GM18508 (cell line): ENCODE results near the gene GK2.

Experiments used
- ATAC-seq: cut with Tn5 transposase; IDR thresholded peaks from one replicate; pipeline ENCODE4 v1.9.1; 2021; ENCODE audit warnings: moderate number of reproducible peaks; ENCODE audit not compliant: insufficient read depth, unreplicated experiment

Gene GK2

DNA sequence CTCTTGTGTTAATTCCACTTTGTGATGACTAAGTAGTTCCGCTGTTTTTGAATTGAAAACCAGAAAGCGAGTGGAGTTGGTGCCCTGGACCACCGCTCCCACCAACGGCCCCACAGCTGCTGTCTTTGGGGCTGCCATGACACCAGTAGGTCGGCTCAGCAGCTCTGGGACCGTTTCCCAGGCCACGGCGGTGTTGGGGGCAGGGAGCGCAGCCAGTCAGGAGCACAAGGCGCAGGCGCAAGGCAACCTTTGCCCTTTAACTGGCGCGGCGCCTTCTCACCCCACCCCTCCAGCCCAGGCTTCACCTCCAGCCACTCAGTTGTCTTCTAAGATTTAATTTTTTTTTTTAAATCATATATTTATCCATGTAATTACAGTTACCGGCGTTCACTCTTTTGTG is at the start of gene GK2:
TSS of gene GK2 (minus strand) at position 166 of the 400 bp plus-strand sequence. CDS start at position 138, 28 bp downstream.
- no peak for ATAC-seq

DNA sequence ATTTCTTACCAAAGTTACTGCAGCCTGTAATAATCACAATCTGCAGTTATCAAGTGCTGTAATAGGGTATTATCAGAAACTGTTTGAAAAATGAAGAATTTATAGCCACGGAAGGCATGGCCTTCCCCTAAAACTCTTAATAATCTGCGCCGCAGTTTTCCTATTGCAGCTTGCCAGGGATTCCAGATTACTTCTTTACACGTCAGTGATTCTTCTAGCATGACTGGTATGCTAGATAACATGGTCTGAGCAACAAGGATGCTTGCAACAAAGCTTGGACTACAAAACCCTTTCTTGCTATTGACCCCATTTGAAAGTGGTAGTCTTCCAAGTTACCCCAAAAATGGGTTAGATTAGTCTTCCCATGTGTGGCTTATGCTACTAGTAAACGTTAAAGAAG is 47.2 kb upstream of the GK2 start:
- ATAC-seq = no peak

DNA sequence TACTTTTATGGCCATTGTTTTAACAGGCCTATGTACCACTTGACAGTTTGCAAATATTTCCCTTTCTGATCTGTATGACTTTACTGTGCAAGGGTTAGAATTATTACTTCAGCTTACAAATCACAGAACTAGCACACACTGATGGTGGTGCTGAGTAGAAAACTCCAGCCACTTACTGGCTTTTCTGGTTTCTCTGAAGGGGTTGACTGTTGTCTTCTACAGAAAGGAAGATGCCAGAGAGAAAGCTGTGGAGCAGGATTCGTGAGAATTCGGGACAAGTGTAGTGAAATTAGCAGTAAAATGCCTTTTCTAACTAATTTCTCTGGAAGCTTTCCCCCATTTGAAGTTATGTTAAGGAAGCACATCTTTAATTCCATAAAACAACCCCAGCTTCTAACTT is 46.6 kb upstream of the GK2 start:
- ATAC-seq = no peak

DNA sequence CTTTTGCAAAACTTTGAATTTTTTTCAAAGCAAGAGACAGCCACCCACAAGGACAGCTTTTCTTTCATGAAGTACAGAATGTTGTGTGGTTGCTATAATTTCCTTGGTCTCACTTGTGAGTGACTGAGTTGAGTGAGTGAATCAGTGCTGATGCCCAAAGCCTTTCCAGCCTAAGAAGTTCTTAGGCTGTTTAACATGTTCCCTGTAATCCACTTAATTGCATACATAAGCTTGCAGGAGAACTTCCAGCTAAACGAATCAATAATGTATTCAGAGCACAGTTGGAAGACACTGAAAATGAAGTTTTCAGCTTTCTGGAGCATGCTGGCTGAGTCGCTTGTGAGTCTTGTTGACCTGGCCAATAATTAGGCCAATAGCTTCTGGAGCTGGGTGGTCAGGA is 42.0 kb upstream of the GK2 start:
- no peak for ATAC-seq

DNA sequence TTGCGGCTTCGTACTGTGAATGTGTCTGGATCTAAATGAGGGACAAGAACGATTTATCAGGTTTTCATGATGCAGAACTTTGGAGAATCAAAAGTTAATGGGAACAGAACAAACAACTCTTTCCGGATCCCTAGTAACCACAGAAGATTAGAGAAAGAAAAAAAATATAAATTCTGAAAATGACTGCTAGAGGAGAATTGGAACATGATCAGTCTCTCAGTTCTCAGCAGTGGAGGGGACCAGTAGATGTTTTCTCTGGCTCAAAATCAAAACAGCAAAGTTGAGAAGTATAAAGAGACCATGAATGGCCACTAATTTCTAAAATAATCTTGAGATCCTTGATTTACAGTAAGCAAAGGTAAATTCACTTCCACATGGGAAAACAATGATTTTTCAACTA is 38.1 kb upstream of the GK2 start:
- no peak for ATAC-seq

DNA sequence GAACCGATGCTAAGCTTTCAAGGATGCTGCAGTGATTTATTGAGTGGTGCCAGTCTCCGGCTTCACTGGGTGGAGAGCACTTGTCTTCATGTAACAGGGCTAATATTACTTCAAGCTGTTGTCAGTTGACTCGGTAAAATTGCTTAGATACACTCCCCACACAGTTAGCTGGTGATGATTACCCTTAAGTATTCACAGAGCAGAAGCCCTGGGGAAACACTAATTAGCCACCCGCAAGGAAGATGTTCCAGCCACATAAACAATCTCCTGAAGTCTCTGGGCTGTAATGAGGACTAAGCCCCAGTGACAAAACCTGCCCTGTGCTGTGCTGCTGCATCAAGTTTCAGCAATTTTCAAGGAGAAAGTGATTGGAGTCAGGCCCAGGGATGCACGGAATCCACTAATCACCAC is 37.3 kb upstream of the GK2 start:
- ATAC-seq = no peak

DNA sequence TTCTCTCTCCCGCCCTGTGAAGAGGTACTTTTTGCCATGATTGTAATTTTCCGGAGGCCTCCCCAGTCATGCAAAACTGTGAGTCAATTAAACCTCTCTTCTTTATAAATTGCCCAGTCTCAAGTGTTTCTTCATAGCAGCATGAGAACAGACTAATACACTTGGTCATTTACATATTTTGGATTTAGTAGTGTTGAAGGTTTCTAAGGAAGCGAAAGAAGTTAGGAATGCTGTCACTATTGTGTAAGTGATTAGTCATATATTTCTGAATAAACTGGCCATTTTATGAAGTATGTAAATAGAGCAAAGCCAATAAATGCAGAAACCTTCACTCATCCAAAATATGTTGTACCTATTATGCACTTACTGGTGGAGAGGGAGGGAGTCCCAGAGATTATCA is 34.4 kb upstream of the GK2 start:
- no peak for ATAC-seq

DNA sequence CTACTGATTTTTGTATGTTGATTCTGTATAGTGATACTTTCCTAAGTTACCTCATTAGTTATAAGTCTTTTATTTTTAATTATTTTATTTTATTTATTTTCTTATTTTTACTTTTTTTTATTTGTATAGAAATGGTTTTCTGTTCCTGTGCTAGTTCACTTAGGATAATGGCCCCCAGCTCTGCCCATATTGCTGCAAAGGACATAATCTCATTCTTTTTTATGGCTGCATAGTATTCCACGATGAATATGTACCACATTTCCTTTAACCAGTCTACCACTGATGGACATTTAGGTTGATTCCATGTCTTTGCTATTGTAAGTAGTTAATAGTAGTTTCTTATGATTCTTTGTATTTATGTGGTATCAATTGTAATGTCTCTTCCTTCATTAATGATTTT is 31.5 kb upstream of the GK2 start:
- ATAC-seq = no peak

DNA sequence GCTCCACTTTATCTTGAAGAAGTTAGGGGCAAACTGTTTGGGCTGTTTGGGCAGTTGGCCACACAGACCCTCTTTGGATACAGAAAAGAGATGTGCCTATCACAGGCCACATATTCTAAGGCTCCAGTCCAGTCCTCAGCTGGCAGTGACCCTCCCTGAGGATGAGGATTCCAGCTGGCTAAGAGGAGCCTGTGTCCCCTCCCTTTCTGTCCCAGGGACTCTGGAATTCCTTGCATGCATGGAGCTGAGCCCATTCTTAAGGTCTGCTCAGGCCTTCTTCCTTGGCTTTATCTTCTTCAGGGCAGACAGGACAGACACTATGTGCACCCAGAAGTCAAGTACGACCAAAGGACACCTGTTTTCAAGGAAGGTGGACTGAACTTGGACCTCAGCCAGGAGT is 23.8 kb upstream of the GK2 start:
- no peak for ATAC-seq

DNA sequence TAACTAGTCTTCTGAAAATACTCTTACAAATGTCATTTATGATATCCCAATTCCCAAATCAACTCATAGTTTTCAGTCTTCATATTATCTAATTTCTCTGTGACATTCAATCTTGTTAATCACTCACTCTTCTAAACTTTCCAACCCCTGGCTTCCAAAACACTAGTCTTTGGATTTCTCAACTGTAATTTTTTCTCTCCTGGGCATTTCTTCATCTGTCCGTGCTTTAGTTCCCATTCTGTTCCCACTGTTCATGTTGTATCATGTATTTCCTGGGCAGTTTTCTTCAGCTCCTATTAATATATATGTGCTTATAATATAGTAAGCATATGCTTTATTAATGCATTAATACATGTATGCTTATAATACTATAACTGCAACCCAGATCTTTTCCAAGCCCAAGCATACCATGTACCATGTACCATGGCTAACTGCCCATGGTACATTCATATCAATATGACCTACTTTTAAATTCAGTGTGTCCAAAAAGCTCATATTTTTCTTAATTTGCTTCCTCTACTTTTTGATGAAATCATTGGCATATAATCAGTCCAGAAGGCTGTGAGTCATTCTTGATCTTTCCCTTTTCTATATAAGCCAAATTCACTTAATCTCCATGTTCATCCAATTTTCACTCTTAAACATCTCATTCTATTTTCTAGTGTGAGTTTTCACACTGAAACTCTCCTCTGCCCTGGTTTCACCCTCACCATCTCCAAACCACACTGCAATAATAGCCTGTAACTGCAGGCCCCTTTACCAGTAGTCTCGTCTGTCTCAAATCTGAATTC is 21.3 kb upstream of the GK2 start:
- ATAC-seq = no peak

DNA sequence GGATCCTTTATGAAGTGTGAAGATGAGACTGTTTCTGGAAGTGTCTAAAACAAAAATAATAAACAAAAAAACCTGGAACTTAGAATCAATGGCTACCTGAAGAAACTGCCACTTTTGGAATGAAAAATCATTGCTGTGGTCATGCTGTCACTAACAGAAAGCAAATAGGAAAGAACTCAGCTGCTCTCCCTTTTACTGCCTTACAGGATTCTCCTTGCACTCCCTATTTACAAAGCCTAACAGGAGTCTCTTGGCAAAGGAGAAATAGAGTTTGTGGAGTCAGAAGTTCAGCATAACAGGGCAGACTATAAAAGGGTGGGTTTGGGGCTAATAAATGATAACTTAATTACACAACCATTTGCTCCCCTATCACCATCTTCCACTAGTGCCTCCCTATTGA is 19.0 kb upstream of the GK2 start:
- no peak for ATAC-seq

DNA sequence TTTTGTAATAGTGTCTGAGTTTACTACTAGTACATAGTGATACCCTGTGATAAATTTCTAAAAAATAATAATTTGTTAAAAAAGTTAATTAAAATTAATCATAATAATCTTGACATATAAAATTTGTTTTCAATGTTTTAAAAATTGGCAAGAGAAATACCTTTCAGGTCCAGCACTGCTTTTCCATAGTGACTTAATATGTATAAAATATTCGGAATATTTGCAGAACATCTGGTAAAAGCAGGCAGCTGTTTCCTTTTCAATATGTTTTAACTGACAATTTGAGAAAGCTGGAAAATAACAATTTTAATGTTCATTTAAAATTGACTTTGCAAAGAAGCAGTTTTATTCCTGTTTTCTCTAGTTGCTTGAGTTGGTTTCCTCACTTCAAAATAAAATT is 17.6 kb upstream of the GK2 start:
- ATAC-seq = no peak

DNA sequence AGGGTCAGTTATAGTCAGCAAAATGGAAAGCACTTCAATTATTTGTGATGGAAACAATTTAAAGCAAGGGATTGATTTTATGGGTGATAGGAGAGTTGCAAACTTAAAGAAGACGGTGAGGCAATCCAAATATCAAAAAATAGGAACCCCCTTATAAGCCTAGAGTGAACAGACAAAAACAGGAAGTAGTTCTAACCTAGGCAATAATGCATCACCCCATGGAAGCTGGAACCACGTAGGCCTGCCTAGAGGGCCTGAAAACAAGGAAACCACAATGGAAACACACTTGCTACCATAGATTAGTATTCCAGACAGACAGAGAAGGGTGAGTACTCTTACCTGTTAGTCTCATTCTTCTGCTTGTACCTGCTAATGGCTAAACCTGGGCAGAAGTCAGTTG is 13.5 kb upstream of the GK2 start:
- ATAC-seq = no peak

DNA sequence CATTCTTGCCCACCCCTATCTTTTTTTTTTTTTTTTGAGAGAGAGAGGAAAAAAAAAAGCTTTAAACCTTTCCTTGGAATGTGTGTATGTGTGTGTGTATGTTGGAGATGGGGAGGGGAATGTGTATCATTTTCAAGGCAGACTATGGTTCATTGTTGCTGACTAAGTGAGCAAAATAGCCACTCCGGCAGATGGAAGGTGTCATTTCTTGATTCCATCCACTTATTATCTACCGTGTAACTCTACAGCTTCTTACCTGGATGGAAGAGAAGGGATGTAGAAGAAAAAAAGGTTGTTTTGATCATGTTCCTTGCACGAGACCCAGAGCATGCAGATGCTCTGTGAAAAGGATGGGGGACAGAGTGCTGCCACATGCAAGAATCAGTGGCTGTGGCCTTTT is 5.9 kb upstream of the GK2 start:
- no peak for ATAC-seq

DNA sequence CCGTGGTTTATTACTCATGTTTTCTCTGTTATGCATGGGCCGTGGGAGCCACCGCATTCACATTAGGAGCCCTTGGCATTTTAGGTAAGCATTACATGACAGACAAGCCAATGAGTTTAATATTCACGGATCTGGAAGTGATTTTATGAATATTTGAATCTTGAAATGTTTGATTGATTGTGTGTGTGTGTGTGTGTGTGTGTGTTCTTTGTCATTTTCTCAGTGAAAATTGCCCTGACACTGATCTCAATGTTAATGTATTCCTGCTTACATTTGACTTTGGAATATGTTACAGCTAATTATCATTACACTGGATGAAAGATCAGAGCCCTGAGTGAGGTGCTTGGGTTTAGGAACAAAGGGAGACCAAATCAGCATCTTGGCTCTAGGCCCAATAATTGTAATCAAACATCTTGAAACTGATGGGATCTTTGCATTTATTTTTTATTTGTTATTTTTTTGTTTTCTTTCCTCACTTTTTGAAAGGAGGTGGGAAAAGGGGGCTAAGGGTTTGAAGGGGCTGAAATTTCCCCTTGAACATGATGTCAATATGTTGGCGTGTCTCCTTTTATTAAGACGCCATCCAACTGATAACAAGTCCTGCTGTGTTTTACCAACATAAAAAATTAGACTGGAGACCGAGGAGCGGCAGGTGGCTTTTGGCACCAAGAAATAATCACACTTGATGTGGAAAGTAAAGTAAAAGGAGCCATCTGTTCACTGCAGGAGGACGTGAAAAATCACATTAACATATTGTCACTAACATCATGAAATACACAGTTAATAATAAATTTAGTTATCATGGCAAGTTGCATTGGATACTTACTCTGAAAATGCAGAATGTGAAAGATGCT is 5.2 kb upstream of the GK2 start:
- no peak for ATAC-seq

DNA sequence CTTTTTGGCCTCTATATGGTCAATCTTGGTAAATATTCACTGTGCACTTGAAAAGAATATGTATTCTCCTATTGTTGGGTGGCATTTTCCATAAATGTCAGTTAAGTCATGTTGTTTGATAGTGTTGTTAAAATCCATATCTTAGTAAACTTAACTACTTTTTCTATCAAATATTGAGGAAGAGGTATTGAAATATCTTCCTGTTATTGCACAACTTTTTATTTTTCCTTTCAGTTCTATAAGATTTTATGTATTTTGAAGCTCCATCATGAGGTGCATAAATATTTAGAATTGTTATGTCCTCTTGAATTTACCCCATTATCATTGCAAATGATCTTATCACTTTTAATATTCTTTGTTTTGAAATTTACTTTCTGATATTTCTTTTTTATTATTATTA is 3.4 kb downstream of the GK2 start:
- ATAC-seq = no peak

DNA sequence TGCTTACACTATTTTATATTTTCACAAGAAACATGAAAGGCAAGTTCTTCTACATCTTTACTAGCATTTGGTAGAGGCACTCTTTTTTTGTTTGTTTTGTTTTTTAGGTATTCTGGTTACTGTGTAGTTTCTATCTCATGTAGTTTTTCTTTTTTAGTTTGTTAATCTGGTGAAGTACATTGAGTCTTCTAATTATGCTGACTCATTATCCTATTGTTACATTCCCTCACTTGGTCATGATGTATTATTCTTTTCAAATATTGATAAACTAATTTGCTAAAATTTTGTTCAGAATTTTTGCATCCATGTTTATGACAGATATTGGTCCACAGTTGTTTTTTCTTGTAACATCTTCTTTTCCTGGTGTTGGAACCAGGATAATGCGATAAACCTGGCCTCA is 4.7 kb downstream of the GK2 start:
- ATAC-seq = no peak

DNA sequence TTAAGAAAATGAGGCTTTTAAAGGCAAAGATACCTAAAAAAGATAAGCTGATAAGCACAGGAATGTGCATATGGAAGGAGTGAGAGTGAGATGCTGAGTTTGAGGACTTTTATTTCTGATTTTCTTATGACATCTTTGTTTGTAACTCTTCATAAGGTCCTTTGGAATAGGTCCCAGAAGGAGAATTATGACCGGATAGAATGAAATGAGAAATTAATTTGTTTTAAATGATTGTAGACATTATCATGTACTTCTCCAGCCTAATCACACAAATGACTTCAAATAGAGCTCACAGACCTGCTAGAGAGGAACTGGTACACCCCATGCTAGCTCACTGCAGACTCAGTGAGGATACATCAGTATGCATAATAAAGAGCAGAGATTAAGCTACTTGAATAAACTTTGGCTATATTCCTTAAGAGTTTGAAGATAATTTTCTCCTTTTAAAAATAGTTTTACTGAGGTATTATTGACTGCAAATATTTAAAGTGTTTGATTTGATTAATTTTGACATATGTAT is 5.6 kb downstream of the GK2 start:
- ATAC-seq = no peak

DNA sequence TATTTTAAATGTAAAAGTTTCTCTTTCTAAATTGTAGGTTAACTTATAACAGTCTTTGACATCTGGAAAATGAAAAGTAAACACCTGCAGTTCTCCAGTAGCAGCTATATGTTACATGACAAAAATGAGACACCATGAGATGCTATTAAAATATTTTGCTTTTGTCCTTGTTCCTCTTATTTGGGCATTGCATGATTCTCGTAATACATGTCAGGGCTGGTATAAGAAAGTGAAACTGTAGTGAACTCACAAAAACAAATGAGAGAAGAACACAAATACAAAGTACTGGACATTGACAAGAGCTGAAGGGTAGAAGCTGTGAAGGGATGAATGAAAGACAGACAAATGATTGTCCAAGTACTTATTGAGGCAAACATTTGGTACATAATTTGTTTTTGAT is 9.0 kb downstream of the GK2 start:
- ATAC-seq = no peak

DNA sequence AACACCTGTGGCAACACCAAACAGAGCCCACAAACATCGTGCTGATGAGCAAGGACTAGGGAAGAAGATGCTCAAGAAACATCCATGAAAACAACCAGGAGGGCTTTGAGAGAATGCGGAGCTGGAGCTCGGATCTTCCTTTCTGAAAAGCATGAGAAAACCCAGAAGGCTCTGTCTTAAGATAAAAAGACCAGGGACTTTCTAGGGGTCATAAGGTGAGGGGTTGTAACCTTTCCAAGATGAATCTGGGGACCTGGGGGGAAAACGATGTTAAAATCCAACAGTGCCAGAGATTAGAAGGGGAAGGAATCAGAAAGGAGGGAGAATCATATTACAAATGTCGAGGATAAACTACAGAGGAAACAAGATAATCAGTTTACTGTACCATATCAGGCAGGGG is 10.1 kb downstream of the GK2 start:
- no peak for ATAC-seq

DNA sequence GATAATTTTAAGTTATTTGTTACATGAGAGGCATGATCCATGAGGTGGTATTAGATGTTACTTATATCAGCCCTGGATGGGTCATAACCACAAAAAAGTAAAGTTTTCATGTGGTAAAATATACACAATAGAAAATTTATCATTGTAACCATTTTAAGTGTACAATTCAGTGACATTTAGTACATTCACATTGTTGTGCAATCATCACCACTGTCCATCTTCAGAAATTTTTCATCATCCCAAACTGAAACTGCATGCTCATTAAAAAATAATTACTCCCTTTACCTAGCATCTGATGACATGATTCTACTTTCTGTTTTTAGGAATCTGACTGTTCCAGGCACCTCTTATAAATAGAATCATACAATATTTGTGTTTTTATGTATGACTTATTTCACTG is 11.2 kb downstream of the GK2 start:
- ATAC-seq = no peak

DNA sequence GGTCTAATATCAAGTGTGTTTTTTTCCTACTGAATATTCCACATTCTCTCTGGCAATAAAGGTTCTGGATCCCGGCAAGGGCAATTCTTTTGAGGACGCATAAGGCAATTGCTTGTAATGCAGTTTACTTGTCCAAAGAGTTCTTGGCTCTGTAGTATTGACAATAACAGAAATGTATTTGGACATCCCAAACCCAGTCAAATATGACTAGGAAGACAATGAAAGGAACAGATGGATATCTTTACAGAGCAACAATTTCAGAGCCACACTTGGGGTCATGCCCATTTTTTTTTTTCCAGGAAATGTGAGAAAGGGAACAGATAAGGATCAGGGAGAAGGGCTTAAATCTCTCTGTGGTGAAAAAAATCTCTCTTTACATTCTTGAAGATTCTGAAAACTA is 12.2 kb downstream of the GK2 start:
- no peak for ATAC-seq
